Amniotic epithelial cell (primary cell): ENCODE data around the gene SNRPA1.

ENCODE experiments used
- DNase-seq: peaks from one replicate; pipeline ENCODE4 v3.0.0-alpha.2; 2010; ENCODE audit warnings: low read depth

SNRPA1 gene

GRCh38 chr15:101258238-101259144 lies 36.6 kb downstream of the SNRPA1 start:
- DNase-seq = peak; percentile 71

- no peak for DNase-seq
Observed at GRCh38 chr15:101256757-101257156, 38.3 kb downstream of the SNRPA1 start.

GRCh38 chr15:101255615-101256241 lies 39.3 kb downstream of the SNRPA1 start:
- peak; percentile 94 for DNase-seq

DNA sequence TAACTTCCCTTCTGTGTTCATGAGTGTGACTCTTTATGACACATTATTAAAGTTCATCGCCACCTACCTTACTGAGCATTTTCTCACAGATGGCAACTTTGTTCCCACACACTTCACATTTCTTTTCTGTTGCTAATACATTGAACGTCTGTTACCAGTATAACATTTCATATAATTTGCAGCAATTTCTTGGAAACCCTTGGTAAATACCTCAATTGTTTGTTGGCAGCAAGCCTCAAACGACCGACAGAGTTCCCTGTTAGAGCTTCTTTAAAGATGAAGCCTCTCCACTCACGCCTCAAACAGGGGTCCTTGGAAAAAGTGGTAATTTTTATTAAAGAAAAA lies 40.0 kb downstream of the SNRPA1 start:
- DNase-seq = no peak

DNA sequence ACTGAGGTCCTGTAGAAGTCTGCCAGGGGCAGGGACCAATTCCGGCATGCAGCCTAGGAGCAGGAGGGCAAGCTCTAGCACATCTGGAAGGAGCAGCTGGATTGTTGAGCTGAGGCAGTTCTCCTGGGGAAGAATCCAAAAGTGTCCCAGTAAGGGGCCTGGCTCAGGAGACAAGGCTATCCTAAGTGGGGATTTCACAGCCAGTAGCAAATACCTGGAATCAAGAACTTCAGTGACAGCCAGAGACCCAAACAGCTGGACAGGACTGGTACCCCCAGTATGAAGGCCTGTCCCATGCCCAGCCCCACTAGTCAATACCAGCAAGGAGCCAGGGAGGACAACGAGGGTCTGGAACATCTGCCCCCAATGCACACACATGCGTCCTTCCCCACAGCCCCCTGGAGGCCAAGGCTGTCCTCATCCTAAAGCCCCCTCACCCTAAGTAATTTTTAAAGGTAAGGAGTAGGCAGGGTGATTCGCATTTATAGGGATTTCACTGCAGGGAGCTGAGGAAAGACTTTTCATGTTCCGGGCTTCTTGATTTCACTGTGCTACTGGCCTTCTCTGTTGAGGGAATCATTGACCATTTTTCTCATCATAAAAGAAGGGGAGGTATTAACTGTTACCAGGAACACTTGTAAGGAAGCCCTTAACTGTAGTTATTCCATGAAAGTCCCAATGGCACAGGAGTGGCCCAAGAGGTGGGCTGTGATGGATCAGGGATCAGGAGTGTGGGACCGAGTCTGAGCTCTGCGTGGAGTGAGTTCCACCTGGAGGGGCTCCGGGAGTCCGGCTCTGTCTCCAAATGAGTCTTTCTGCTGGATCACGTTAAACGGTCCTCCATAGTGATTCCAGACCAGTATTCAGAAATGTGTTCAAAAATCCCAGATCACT lies 40.6 kb downstream of the SNRPA1 start:
- no peak for DNase-seq

- no peak for DNase-seq
Observed at GRCh38 chr15:101252836-101253235, 42.2 kb downstream of the SNRPA1 start.

- peak; percentile 93 for DNase-seq
Observed at GRCh38 chr15:101251830-101252820, 42.9 kb downstream of the SNRPA1 start, which contains the start of gene CHSY1. CHSY1 (minus strand) TSS chr15:101252048; CDS start chr15:101251456, 592 bp downstream.

- DNase-seq = peak; percentile 36
Observed at GRCh38 chr15:101250873-101251829, 43.9 kb downstream of the SNRPA1 start.

GRCh38 chr15:101250341-101250831 lies 44.7 kb downstream of the SNRPA1 start:
- DNase-seq = peak; percentile 42

- no peak for DNase-seq
Observed at GRCh38 chr15:101248274-101248673, 46.8 kb downstream of the SNRPA1 start.

DNA sequence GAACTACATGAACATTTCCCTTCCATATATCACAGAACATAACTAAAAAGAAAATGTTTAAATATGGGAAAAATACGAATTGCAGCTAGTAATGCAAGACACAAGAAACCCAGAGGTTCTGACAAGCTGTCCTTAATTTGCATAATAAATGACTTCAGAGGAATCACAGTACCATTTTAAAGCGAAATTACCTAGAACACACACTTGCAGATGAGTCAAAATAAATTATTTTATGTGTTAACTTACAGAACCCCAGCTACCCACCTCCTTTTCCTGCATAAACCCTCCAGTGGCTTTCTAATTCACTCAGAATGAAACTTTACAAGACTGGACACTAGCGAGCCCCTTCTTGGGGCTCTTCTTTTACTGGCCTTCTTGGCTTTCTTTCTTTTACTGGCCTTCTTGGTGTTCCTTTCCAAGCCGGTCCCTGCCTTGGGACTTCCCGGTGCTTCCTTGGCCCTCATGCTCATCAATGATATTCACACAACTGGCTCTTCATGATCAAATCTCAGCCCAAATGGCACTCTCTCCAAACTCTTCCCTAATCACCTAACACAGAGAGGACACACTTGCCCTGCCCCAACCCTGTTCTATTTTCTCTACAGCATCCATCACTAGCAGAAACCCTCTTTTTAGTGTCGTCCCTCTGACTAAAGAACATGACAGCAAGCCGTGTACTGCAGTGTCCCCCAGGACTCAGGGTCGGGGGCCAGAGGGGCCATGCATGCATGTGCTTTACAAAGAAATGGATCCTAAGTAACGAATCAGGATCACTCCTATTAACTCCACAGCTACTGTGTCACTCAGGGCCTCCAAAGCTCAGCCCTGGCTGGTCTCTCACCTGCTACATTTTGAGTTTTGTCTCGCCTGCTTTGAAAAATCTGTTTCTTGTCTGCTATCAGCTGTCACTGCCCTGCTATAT lies 48.0 kb downstream of the SNRPA1 start:
- no peak for DNase-seq

DNA sequence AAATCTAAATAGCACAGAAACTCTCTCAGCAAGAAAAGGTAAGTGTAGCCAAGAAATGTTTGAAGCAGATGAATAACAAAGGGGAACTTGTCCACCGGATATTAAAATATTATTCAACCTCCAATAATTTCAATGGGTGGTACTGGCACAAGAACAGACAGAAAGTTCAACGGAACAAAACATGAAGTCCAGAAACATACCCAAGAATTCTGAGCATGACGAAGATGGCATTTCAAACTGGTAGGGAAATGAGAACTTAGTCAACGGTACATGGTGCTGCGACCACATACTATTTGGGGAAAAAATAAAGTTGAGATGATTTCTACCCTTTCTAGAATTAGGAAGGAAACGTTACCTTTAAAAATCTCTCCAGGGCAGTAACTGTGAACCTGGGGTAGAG lies 48.7 kb downstream of the SNRPA1 start:
- DNase-seq = no peak

DNA sequence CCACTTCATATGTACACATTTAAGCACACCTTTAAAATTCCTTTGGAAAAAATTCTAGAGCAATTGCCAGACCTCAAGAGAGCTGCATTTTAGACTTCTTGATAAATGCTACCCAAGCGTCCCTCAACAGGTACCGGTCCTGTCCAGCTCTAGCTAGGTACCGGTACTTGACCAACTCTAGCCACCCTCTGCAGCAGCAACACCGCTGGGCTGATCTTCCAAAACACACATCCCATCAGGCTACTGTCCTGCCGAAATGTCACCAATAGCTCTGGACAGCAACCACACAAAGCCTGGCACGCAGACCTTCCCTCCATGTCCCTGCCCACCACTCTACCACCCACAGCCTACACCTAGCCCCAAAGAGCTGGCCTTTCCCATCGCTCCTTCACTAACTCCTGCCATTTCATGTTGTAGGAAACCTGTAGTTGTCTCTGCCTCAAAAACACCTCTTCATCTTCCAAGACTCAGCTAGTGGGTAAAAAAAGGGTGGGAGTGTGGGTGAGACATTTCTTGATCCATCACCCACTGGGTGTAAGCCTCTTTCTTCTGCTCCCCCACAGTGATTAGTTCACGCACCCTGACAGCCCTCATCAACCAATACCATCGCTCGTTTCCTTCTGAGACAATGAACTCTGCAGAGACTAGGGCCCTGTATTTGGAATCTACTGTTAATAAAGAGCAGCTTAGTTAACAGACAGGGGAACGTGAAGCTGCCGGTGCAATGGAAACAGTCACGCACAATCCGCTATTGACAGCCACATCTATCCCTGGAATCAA lies 50.0 kb downstream of the SNRPA1 start:
- DNase-seq = no peak

DNA sequence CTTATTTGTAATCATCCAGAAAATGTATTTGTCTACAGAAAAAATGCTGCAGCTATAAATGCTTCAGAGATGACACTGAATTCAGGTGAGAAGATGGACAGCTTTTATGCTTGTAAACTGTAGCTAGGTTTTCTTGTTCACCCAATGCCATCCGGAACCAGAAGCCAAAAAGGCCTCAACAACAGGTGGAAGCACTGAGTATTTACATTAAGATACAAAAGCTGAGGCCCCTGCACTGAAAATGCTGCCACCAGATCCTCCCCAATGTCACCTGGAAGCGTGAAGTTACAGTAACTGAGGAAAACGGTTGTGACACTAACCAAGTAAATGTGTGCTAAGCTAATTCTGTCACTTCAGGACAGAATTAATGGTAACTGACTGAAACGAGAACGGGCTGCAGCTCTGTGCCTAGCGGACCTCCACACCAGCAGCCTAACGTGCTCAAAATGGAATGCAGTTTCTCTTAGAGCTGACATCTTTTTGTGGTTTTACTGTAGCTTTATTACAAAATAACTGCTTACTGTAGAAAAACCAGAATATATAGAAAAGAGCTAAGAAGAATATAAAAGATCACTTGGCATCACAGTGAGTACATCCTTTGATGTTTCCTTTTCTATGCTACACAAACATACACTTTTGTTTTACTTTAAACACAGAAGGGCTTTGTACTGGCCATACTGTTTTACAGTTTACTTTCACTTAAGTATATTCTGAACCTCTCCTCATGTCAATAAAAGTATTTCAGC lies 50.8 kb downstream of the SNRPA1 start:
- peak; percentile 73 for DNase-seq

GRCh38 chr15:101243420-101243819 lies 51.6 kb downstream of the SNRPA1 start:
- DNase-seq = no peak

DNA sequence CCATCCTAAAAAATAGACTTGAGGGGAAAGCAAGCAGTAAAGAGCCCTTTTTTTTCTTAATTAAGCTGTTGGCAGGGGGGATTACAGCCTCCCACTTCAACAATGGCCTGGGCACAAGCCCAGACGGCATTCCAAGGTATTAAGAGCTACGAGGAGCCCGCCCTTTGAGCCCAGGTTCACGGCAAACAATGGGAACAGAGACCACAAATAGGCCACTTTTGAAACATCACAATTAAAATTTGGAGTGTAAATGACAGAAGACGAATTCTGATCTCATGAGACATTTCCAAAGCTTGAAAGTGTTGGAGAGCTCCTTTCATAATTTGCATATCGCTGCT lies 52.1 kb downstream of the SNRPA1 start:
- DNase-seq = no peak
